ENCODE results near the gene ARHGAP6.
"Not testable (repeated sequence)": the region's sequence is repeated elsewhere in the genome, so short reads cannot be mapped to it uniquely, and the experiment has no call there.

The ARHGAP6 gene

DNA sequence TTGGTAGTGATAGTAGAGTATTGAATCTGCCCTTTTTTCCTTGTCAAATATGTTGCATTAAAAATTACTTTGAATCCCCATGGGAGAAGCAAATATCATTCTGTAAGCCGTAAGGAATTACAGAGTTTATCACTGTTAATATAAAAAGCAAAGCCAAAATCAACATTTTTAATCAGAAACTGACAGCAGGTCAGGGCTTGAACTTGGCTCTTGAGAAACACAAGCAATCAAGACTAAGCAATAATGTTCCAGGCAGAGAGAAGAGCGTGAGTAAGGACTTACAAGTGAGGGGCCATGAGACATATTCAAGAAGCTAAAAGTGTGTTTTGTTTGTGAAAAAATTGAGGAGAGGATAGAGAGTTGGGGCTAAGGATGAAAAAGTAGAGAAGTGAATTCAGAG lies 68.2 kb downstream of the ARHGAP6 start:
- H3K4me1 ChIP-seq (ENCODE audit: control insufficient read depth in 1 of 2, insufficient read depth in 2 of 2, low read length in 2 of 2) = no peaks in the 10 kb centered on the region

DNA sequence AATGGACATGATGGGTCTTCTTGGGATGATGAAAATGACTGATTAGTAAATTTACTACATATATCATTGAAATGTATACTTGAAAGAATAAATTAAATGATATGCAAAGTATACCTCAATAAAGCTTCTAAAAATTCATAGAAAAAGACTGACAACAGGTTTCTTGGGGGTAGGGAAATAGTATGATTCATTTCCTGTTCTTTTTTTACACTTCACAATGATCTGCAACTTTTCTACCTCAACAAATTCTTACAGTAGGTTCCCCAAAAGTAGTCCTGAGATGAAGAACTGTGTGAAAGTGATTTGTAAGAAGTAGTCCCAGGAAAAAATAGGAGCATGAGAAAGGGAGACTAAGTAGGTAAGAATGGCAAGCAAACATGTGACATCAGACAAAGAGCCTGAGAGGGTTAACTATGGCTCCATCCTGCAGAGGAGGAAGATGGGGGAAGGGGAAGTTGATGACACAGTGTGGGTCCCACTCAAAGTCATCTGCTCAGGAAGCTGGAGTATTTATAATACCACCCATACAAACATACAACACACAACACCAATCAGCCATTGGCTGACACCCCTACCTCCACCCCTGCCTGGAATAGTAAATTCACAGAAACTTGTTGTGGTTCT lies 73.9 kb downstream of the ARHGAP6 start:
- Histone ChIP-seq H3K4me1 (ENCODE audit: control insufficient read depth in 1 of 2, insufficient read depth in 2 of 2, low read length in 2 of 2) (no peaks in the 10 kb centered on the region), H3K4me3 (ENCODE audit: low read depth in 1 of 2, low read length in 2 of 2) (no peak overlapping the region), H3K27ac (ENCODE audit: low read length) (no peak overlapping the region), H3K36me3 (ENCODE audit: control insufficient read depth in 1 of 2, insufficient read depth in 2 of 2, low read length in 2 of 2) (no peaks in the 10 kb centered on the region), H3K9me3 (ENCODE audit: control insufficient read depth in 1 of 2, low read length in 2 of 2) (no peaks in the 10 kb centered on the region), H3K27me3 (ENCODE audit: low read depth, low read length) (no peaks in the 10 kb centered on the region)

More for the DNA sequence above, 68.2 kb downstream of the ARHGAP6 start:
- no peaks in the 10 kb centered on the region for H3K27me3 ChIP-seq (ENCODE audit: low read depth, low read length)
- H3K36me3 ChIP-seq (ENCODE audit: control insufficient read depth in 1 of 2, insufficient read depth in 2 of 2, low read length in 2 of 2) = no peaks in the 10 kb centered on the region
- no peak overlapping the region for H3K4me3 ChIP-seq (ENCODE audit: low read depth in 1 of 2, low read length in 2 of 2)
- H3K9me3 ChIP-seq (ENCODE audit: control insufficient read depth in 1 of 2, low read length in 2 of 2) = no peaks in the 10 kb centered on the region
- no peak overlapping the region for H3K27ac ChIP-seq (ENCODE audit: low read length)

DNA sequence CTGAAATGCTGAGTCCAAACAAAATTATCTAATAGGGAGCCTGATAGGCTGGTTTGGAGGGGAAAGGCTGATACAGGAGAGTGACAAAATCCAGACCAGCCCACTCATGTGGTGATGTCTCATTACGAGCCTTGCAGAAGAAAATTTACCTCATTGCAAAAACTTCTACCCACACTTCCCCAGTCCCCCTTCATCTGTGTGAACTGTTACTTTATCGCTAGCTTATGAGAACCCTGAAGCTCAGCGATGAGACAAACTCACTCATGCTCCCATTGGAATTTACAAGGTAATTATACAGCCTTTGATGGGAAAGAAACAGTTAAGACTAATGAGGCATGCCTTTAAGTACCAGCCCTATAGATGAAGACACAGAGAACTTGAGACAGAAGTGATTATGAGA lies 76.1 kb downstream of the ARHGAP6 start:
- Histone ChIP-seq H3K4me1 (ENCODE audit: control insufficient read depth in 1 of 2, insufficient read depth in 2 of 2, low read length in 2 of 2) (no peaks in the 10 kb centered on the region), H3K4me3 (ENCODE audit: low read depth in 1 of 2, low read length in 2 of 2) (no peak overlapping the region), H3K9me3 (ENCODE audit: control insufficient read depth in 1 of 2, low read length in 2 of 2) (no peaks in the 10 kb centered on the region), H3K27ac (ENCODE audit: low read length) (no peak overlapping the region), H3K36me3 (ENCODE audit: control insufficient read depth in 1 of 2, insufficient read depth in 2 of 2, low read length in 2 of 2) (no peaks in the 10 kb centered on the region), H3K27me3 (ENCODE audit: low read depth, low read length) (no peaks in the 10 kb centered on the region)

DNA sequence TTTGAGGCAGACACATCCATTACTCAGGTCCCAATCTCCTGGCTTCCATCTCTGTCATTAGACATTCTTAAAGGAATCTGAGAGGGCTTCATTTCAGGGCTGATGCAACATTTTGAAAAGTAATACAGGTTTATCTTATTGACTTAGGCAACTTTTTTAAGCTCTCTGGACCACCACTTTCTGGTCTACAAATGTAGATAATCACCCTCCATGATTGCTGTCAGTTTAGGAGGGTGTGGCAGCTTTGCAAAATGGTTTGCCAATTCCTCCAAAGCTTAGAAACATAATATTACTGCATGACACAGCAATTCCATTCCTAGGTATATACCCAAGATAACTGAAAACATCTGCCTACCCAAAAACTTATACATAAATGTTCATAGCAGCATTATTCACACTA lies 77.6 kb downstream of the ARHGAP6 start:
- no peak overlapping the region for H3K27ac ChIP-seq (ENCODE audit: low read length)
- no peak overlapping the region for H3K4me3 ChIP-seq (ENCODE audit: low read depth in 1 of 2, low read length in 2 of 2)
- no peaks in the 10 kb centered on the region for H3K27me3 ChIP-seq (ENCODE audit: low read depth, low read length)
- no peaks in the 10 kb centered on the region for H3K36me3 ChIP-seq (ENCODE audit: control insufficient read depth in 1 of 2, insufficient read depth in 2 of 2, low read length in 2 of 2)
- H3K9me3 ChIP-seq (ENCODE audit: control insufficient read depth in 1 of 2, low read length in 2 of 2) = no peaks in the 10 kb centered on the region
- no peaks in the 10 kb centered on the region for H3K4me1 ChIP-seq (ENCODE audit: control insufficient read depth in 1 of 2, insufficient read depth in 2 of 2, low read length in 2 of 2)

DNA sequence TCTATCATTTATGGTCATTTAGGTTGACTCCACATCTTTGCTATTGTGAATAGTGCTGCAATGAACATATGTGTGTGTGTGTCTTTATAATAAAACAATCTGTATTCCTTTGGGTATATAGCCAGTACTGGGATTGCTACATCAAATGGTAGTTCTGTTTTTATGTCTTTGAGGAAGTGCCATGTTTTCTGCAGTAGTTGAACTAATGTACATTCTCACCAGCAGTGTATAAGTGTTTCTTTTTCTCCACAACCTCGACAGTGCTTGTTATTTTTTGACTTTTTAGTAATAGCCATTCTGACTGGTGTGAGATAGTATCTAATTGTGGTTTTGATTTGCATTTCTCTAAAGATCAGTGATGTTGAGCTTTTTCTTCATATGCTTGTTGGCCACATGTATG lies 80.5 kb downstream of the ARHGAP6 start:
- no peaks in the 10 kb centered on the region for H3K4me1 ChIP-seq (ENCODE audit: control insufficient read depth in 1 of 2, insufficient read depth in 2 of 2, low read length in 2 of 2)

DNA sequence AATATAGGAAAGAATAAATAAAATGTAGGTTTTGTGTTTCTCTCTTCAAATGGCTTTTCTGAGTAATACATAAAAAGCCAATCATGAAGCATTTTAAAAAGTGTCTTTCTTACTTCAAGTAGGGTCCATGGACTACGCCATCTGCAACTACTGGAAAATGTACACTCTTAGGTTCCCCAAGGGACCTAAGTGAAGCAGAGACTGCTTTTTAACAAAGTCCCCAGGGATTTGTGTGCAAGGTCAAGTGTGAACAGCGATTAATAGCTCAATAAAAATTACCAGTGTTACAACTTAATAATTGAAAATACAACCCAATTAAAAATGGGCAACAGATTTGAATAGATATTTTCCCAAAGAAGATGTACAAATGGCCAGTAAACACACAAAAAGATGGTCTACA lies 84.9 kb downstream of the ARHGAP6 start:
- Histone ChIP-seq H3K4me3 (ENCODE audit: low read depth in 1 of 2, low read length in 2 of 2) (no peak overlapping the region), H3K36me3 (ENCODE audit: control insufficient read depth in 1 of 2, insufficient read depth in 2 of 2, low read length in 2 of 2) (no peaks in the 10 kb centered on the region), H3K27ac (ENCODE audit: low read length) (no peak overlapping the region), H3K9me3 (ENCODE audit: control insufficient read depth in 1 of 2, low read length in 2 of 2) (no peaks in the 10 kb centered on the region), H3K4me1 (ENCODE audit: control insufficient read depth in 1 of 2, insufficient read depth in 2 of 2, low read length in 2 of 2) (no peaks in the 10 kb centered on the region), H3K27me3 (ENCODE audit: low read depth, low read length) (no peaks in the 10 kb centered on the region)

More for the DNA sequence above, 80.5 kb downstream of the ARHGAP6 start:
- H3K27ac ChIP-seq (ENCODE audit: low read length) = no peak overlapping the region
- H3K36me3 ChIP-seq (ENCODE audit: control insufficient read depth in 1 of 2, insufficient read depth in 2 of 2, low read length in 2 of 2) = no peaks in the 10 kb centered on the region
- H3K9me3 ChIP-seq (ENCODE audit: control insufficient read depth in 1 of 2, low read length in 2 of 2) = no peaks in the 10 kb centered on the region
- H3K27me3 ChIP-seq (ENCODE audit: low read depth, low read length) = no peaks in the 10 kb centered on the region
- H3K4me3 ChIP-seq (ENCODE audit: low read depth in 1 of 2, low read length in 2 of 2) = no peak overlapping the region

DNA sequence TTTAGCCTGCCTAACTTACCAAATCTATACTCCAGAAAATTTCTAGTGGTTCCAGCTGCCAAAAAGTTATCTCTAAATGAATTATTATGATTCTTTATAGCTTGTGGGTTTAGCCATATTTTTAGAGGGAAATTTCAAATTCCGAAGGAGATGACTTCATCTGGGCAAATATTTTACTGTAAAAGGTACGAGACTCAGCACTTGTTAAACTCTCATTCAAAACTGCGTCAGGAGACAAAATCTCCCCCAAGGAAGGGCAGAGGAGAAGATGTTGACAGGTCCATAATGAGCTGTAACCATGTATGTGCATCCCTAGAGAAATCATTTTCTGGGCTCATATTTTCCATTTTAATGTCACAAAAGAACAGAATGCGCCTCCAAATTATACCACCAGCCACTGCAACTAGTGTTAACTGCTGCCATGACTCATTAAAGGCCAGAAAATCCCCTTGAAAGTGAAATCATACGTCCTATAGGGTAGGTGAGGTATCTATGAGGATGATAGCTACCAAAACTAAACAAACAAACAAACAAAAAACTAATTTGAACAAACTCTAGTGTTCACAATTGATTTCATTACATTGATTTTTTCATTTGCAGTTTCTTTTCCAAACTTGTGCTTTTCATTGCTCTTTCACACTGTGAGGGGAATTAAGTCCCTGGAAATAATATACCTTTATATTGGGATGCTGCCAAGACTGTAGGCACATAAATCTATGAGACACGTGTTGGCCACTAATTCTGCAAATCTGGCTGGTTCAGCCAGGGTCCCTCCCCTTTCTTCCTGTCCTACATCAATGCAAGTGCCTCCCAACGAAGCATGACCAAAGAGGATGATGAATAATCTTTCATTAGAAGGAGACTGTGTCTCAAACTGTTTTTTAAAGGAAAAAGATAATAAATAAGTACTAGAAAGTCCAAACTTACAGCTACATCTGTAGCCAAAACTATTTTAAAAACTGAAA lies 85.8 kb downstream of the ARHGAP6 start:
- Histone ChIP-seq H3K4me3 (ENCODE audit: low read depth in 1 of 2, low read length in 2 of 2) (peak overlapping the region in 1 of 2 donors; percentile 11), H3K27ac (ENCODE audit: low read length) (no peak overlapping the region), H3K36me3 (ENCODE audit: control insufficient read depth in 1 of 2, insufficient read depth in 2 of 2, low read length in 2 of 2) (no peaks in the 10 kb centered on the region), H3K4me1 (ENCODE audit: control insufficient read depth in 1 of 2, insufficient read depth in 2 of 2, low read length in 2 of 2) (no peaks in the 10 kb centered on the region), H3K9me3 (ENCODE audit: control insufficient read depth in 1 of 2, low read length in 2 of 2) (no peaks in the 10 kb centered on the region), H3K27me3 (ENCODE audit: low read depth, low read length) (no peaks in the 10 kb centered on the region)

DNA sequence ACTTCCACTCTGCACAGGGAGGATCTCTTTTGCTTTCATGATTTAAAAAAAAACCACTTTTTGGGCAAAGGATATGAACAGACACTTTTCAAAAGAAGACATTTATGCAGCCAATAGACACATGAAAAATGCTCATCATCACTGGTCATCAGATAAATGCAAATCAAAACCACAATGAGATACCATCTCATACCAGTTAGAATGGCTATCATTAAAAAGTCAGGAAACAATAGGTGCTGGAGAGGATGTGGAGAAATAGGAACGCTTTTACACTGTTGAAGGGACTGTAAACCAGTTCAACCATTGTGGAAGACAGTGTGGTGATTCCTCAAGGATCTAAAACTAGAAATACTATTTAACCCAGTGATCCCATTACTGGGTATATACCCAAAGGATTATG lies 87.4 kb downstream of the ARHGAP6 start:
- H3K4me1 ChIP-seq (ENCODE audit: control insufficient read depth in 1 of 2, insufficient read depth in 2 of 2, low read length in 2 of 2); H3K36me3 ChIP-seq (ENCODE audit: control insufficient read depth in 1 of 2, insufficient read depth in 2 of 2, low read length in 2 of 2); H3K9me3 ChIP-seq (ENCODE audit: control insufficient read depth in 1 of 2, low read length in 2 of 2); H3K4me3 ChIP-seq (ENCODE audit: low read depth in 1 of 2, low read length in 2 of 2); H3K27ac ChIP-seq (ENCODE audit: low read length); H3K27me3 ChIP-seq (ENCODE audit: low read depth, low read length): not testable (repeated sequence)

DNA sequence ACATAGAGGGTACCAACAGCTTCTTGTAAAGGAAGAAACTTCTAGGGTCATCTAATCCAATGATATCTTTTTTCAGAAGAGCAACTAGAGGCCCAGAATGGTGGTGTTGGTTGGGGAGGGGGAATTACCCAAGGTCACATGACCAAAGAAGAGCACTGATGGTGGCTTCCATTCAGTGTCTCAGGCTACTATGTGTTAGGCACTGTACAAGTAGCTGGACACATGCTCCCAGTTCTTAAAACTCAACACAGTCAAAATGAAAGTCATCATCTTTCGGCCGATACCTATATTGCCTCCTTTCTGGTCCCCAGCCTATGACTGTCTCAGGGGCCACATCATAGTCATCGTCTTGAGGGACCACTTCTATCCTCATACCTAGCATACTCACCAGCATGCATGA lies 88.1 kb downstream of the ARHGAP6 start:
- Histone ChIP-seq H3K27ac (ENCODE audit: low read length) (no peak overlapping the region), H3K9me3 (ENCODE audit: control insufficient read depth in 1 of 2, low read length in 2 of 2) (no peaks in the 10 kb centered on the region), H3K4me3 (ENCODE audit: low read depth in 1 of 2, low read length in 2 of 2) (no peak overlapping the region), H3K36me3 (ENCODE audit: control insufficient read depth in 1 of 2, insufficient read depth in 2 of 2, low read length in 2 of 2) (no peaks in the 10 kb centered on the region), H3K27me3 (ENCODE audit: low read depth, low read length) (no peaks in the 10 kb centered on the region), H3K4me1 (ENCODE audit: control insufficient read depth in 1 of 2, insufficient read depth in 2 of 2, low read length in 2 of 2) (no peaks in the 10 kb centered on the region)

DNA sequence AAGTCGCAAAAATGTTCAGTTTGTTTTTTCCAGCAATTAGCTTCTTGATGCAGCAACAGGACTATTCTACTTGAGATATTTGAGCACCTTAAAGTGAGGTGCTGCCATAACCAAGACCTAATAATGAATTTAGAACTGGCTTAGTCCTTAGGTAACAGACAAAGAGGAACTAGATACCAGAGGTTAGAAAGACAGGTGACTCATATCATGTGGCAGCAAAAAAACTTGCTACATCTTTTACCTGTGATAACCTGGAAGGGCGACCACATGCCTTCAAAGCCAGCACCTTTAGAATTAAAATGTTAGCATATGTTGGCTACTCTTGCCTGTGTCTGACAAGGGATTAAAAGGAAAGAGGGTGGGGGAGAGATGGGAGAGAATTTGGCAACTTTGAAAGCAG lies 90.4 kb downstream of the ARHGAP6 start:
- H3K27ac ChIP-seq (ENCODE audit: low read length) = no peak overlapping the region
- no peaks in the 10 kb centered on the region for H3K27me3 ChIP-seq (ENCODE audit: low read depth, low read length)
- H3K36me3 ChIP-seq (ENCODE audit: control insufficient read depth in 1 of 2, insufficient read depth in 2 of 2, low read length in 2 of 2) = no peaks in the 10 kb centered on the region
- no peaks in the 10 kb centered on the region for H3K9me3 ChIP-seq (ENCODE audit: control insufficient read depth in 1 of 2, low read length in 2 of 2)
- no peaks in the 10 kb centered on the region for H3K4me1 ChIP-seq (ENCODE audit: control insufficient read depth in 1 of 2, insufficient read depth in 2 of 2, low read length in 2 of 2)
- H3K4me3 ChIP-seq (ENCODE audit: low read depth in 1 of 2, low read length in 2 of 2) = no peak overlapping the region

DNA sequence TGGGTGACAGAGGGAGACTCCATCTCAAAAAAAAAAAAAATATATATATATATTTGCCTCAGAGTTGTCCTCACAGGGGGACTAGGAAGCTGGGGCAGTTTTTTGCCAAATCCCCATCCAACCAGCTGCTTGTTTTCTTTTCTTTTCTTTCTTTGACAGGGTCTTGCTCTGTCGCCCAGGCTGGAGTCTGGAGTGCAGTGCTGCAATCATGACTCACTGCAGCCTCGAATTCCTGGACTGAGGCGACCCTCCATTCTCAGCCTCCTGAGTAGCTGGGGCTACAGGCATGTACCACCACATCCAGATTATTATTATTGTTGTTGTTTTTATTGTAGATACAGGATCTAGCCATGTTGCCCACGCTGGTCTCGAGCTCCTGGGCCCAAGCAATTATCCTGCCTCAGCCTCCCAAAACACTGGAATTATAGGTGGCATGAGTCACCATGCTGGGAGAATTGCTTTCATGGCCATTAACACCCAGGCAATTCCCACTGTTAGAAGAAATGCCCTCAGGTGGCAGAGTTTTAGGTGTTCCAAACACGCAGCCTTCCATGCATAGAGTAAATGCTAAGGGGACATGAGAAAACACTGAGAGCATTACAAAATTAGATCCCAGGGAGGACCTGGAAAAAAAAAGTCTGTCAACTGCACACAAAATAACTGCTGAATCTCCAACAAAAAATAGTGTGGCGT lies 98.0 kb downstream of the ARHGAP6 start:
- H3K4me1 ChIP-seq (ENCODE audit: control insufficient read depth in 1 of 2, insufficient read depth in 2 of 2, low read length in 2 of 2) = peaks cover 0 to 8% of the 10 kb centered on the region in 2 donors
- no peak overlapping the region for H3K4me3 ChIP-seq (ENCODE audit: low read depth in 1 of 2, low read length in 2 of 2)
- no peaks in the 10 kb centered on the region for H3K27me3 ChIP-seq (ENCODE audit: low read depth, low read length)
- H3K36me3 ChIP-seq (ENCODE audit: control insufficient read depth in 1 of 2, insufficient read depth in 2 of 2, low read length in 2 of 2) = no peaks in the 10 kb centered on the region
- H3K27ac ChIP-seq (ENCODE audit: low read length) = no peak overlapping the region
- H3K9me3 ChIP-seq (ENCODE audit: control insufficient read depth in 1 of 2, low read length in 2 of 2) = no peaks in the 10 kb centered on the region
